ENCODE results near the gene GBGT1.
"Not testable (repeated sequence)": the region's sequence is repeated elsewhere in the genome, so short reads cannot be mapped to it uniquely, and the experiment has no call there.

The GBGT1 gene

GRCh38 chr9:133195029-133195428 lies 31.3 kb upstream of the GBGT1 start:
- DNase-seq (ENCODE audit: low read depth, low spot score) = no peak

GRCh38 chr9:133194597-133194996 lies 30.9 kb upstream of the GBGT1 start:
- no peak for DNase-seq (ENCODE audit: low read depth, low spot score)

GRCh38 chr9:133191989-133192388 lies 28.3 kb upstream of the GBGT1 start:
- DNase-seq (ENCODE audit: low read depth, low spot score) = no peak

- no peak for DNase-seq (ENCODE audit: low read depth, low spot score)
Measured at GRCh38 chr9:133189826-133190225, 26.1 kb upstream of the GBGT1 start.

- DNase-seq (ENCODE audit: low read depth, low spot score) = no peak
Measured at GRCh38 chr9:133188843-133189180, 25.1 kb upstream of the GBGT1 start.

- no peak for DNase-seq (ENCODE audit: low read depth, low spot score)
Measured at GRCh38 chr9:133188006-133188842, 24.5 kb upstream of the GBGT1 start.

- no peak for DNase-seq (ENCODE audit: low read depth, low spot score)
Measured at GRCh38 chr9:133187561-133188005, 23.9 kb upstream of the GBGT1 start.

- no peak for DNase-seq (ENCODE audit: low read depth, low spot score)
Measured at GRCh38 chr9:133186736-133187135, 23.0 kb upstream of the GBGT1 start.

GRCh38 chr9:133184971-133185370 lies 21.3 kb upstream of the GBGT1 start:
- DNase-seq (ENCODE audit: low read depth, low spot score) = no peak

GRCh38 chr9:133182151-133182550 lies 18.4 kb upstream of the GBGT1 start:
- DNase-seq (ENCODE audit: low read depth, low spot score) = no peak

GRCh38 chr9:133181561-133181960 lies 17.8 kb upstream of the GBGT1 start:
- no peak for DNase-seq (ENCODE audit: low read depth, low spot score)

GRCh38 chr9:133180953-133181352 lies 17.2 kb upstream of the GBGT1 start:
- DNase-seq (ENCODE audit: low read depth, low spot score) = no peak

- DNase-seq (ENCODE audit: low read depth, low spot score) = no peak
Measured at GRCh38 chr9:133173056-133173455, 9.3 kb upstream of the GBGT1 start.

- no peak for DNase-seq (ENCODE audit: low read depth, low spot score)
Measured at GRCh38 chr9:133171161-133171961, 7.6 kb upstream of the GBGT1 start.

- DNase-seq (ENCODE audit: low read depth, low spot score) = no peak
Measured at GRCh38 chr9:133170716-133171115, 7.0 kb upstream of the GBGT1 start.

GRCh38 chr9:133169687-133170086 lies 6.0 kb upstream of the GBGT1 start:
- DNase-seq (ENCODE audit: low read depth, low spot score) = not testable (repeated sequence)

GRCh38 chr9:133169102-133169501 lies 5.4 kb upstream of the GBGT1 start:
- no peak for DNase-seq (ENCODE audit: low read depth, low spot score)

- DNase-seq (ENCODE audit: low read depth, low spot score) = no peak
Measured at GRCh38 chr9:133168432-133168831, 4.7 kb upstream of the GBGT1 start.

GRCh38 chr9:133167769-133168168 lies 4.1 kb upstream of the GBGT1 start:
- DNase-seq (ENCODE audit: low read depth, low spot score) = no peak

GRCh38 chr9:133167096-133167730 lies 3.5 kb upstream of the GBGT1 start:
- no peak for DNase-seq (ENCODE audit: low read depth, low spot score)

- DNase-seq (ENCODE audit: low read depth, low spot score) = no peak
Measured at GRCh38 chr9:133166392-133166791, 2.7 kb upstream of the GBGT1 start.

GRCh38 chr9:133165452-133165730 lies 1.7 kb upstream of the GBGT1 start:
- DNase-seq (ENCODE audit: low read depth, low spot score) = no peak

- no peak for DNase-seq (ENCODE audit: low read depth, low spot score)
Measured at GRCh38 chr9:133164191-133164590, 477 bp upstream of the GBGT1 start.

Measured in iPS DF 19.7 (cell line).